HG02571 (cell line): Measurements from ENCODE around the gene KIF6.

Source experiments
- ATAC-seq: cut with Tn5 transposase; IDR thresholded peaks from one replicate; pipeline ENCODE4 v1.9.1; 2021; ENCODE audit warnings: mild to moderate bottlenecking, moderate library complexity; ENCODE audit not compliant: unreplicated experiment

The KIF6 gene

GRCh38 chr6:39560915-39561314 lies 164.3 kb downstream of the KIF6 start:
- no peak for ATAC-seq

- ATAC-seq, result no peak
These were observed 166.5 kb downstream of the KIF6 start for GRCh38 chr6:39558591-39559190.

- no peak for ATAC-seq
These were observed 167.1 kb downstream of the KIF6 start for GRCh38 chr6:39558079-39558478.

GRCh38 chr6:39555136-39555535 lies 170.1 kb downstream of the KIF6 start:
- ATAC-seq, result no peak

GRCh38 chr6:39553860-39554802 lies 171.1 kb downstream of the KIF6 start:
- ATAC-seq, result no peak

- no peak for ATAC-seq
These were observed 172.2 kb downstream of the KIF6 start for GRCh38 chr6:39553029-39553428.

GRCh38 chr6:39550191-39550590 lies 175.0 kb downstream of the KIF6 start:
- ATAC-seq, result no peak

GRCh38 chr6:39546731-39547130 lies 178.5 kb downstream of the KIF6 start:
- ATAC-seq, result no peak

GRCh38 chr6:39543950-39544349 lies 181.3 kb downstream of the KIF6 start:
- ATAC-seq, result no peak

GRCh38 chr6:39543095-39543494 lies 182.1 kb downstream of the KIF6 start:
- no peak for ATAC-seq

GRCh38 chr6:39540454-39540853 lies 184.8 kb downstream of the KIF6 start:
- ATAC-seq, result no peak

GRCh38 chr6:39530201-39530759 lies 194.9 kb downstream of the KIF6 start:
- peak; percentile 96 for ATAC-seq

- ATAC-seq, result no peak
These were observed 197.2 kb downstream of the KIF6 start for GRCh38 chr6:39527792-39528564.

GRCh38 chr6:39524007-39524406 lies 201.2 kb downstream of the KIF6 start:
- ATAC-seq, result no peak

- ATAC-seq, result no peak
These were observed 203.2 kb downstream of the KIF6 start for GRCh38 chr6:39521958-39522357.

- ATAC-seq, result no peak
These were observed 204.3 kb downstream of the KIF6 start for GRCh38 chr6:39520916-39521315.

GRCh38 chr6:39520411-39520810 lies 204.8 kb downstream of the KIF6 start:
- ATAC-seq, result no peak

GRCh38 chr6:39518221-39518620 lies 207.0 kb downstream of the KIF6 start:
- ATAC-seq, result no peak

- no peak for ATAC-seq
These were observed 207.5 kb downstream of the KIF6 start for GRCh38 chr6:39517756-39518155.

- ATAC-seq, result no peak
These were observed 208.7 kb downstream of the KIF6 start for GRCh38 chr6:39516471-39516870.

GRCh38 chr6:39515471-39515870 lies 209.7 kb downstream of the KIF6 start:
- ATAC-seq, result no peak
